ENCODE measurements around the gene AGPS. TPM values are rescaled to one million over a fixed set of nuclear protein-coding genes. Genes with fewer than 3 reads are reported as not detected.

Gene AGPS
- polyA plus RNA-seq, 1 of the 3 experiments (the other 2 are of a cell fraction): 10.9 TPM

DNA sequence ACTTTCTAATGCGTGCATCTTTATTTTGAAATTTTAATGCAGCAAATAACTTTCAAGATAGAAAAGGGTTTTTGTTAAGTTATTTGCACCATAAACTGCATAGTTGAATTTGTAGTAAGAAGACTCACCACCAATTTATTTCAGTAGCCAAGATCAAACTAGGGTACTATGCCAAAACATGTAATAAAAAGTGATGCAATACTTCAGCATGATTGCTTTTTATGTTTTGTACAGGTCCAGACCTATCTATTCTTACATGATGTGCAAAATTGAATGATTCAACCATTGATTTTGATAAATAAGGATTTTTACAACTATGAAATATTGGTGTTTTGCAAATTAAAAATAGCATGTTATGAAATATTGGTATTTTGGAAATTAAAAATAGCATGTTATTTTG lies 26.7 kb downstream of the AGPS start:
- DNase-seq: no peak
- WGBS (ENCODE audit: low lambda C conversion rate): 98% methylated on average over 1 of the region's 1 CpG
- no peaks in the 10 kb centered on the region for H3K9me2 ChIP-seq
- no peaks in the 10 kb centered on the region for H3K27me3 ChIP-seq (ENCODE audit: insufficient read depth)
- TF ChIP-seq TAF1 (IDR thresholded peaks at IDR 0.05; ENCODE audit: borderline replicate concordance, low read depth, low read length) (no peak), MXI1 (IDR thresholded peaks at IDR 0.05; ENCODE audit: low read depth, low read length) (no peak), RXRA (IDR thresholded peaks at IDR 0.05; ENCODE audit: borderline replicate concordance, low read depth) (no peak)
- no peak overlapping the region for H2AFZ ChIP-seq (ENCODE audit: low read depth)
- no peaks in the 10 kb centered on the region for H4K20me1 ChIP-seq (ENCODE audit: insufficient read depth)
- ChIA-PET CTCF (interaction anchor here (1.2 to 6.7 kb wide), 5 partner anchors 13 to 255 kb away, joined by 4 to 68 read pairs (median 9); no protein-coding TSS in a partner anchor), POLR2A (no interaction called here)
- peaks cover 0 to 22% of the 10 kb centered on the region in 2 experiments; a peak in 2 of 4 replicates for H3K4me1 ChIP-seq (ENCODE audit: control insufficient read depth in 1 of 2, insufficient read depth in 2 of 2, low read depth in 1 of 2, low read length in 1 of 2)
- H3K9me3 ChIP-seq: no peaks in the 10 kb centered on the region; the same call in 1 of the 2 replicates
- peaks cover 82% of the 10 kb centered on the region for H3K79me2 ChIP-seq (ENCODE audit: insufficient read depth)
- no peak overlapping the region for H3K4me3 ChIP-seq (ENCODE audit: low read depth in 2 of 2, low read length in 1 of 2)
- H3K27ac ChIP-seq (ENCODE audit: low read depth in 2 of 2, low read length in 1 of 2): no peak overlapping the region
- H3K36me3 ChIP-seq (replicated peaks in 1 of 2; ENCODE audit: control insufficient read depth in 1 of 2, insufficient read depth in 2 of 2, low read length in 1 of 2): peaks cover 10 to 28% of the 10 kb centered on the region in 2 experiments
- peaks cover 12% of the 10 kb centered on the region for H3F3A ChIP-seq (replicated peaks; ENCODE audit: insufficient read depth)
- H3K4me2 ChIP-seq: no peak overlapping the region
- H3K9ac ChIP-seq: no peak overlapping the region

DNA sequence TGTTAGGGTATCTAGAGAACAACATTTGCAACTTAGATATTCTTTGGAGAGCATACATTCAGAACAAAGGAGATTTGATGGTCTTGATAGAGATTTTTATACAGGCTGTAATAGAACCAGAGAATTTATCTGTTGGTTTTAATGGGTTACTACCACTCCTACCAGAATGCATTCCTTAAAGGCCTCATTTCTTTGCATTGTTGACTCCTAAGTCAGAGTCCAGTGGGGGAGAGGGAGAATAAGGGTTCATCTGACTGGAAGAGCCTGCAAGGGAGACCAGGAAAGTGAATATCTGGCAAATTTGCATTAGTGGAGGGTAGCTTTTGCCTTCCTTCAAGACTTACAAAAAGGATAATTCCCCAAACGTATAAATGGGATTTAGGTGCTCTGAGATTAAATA lies 29.7 kb downstream of the AGPS start:
- Histone ChIP-seq H3K36me3 (replicated peaks in 1 of 2; ENCODE audit: control insufficient read depth in 1 of 2, insufficient read depth in 2 of 2, low read length in 1 of 2) (peaks cover 10 to 33% of the 10 kb centered on the region in 2 experiments), H3K9me2 (no peaks in the 10 kb centered on the region), H3K4me2 (no peak overlapping the region), H2AFZ (ENCODE audit: low read depth) (no peak overlapping the region), H3K9me3 (no peaks in the 10 kb centered on the region; the same call in 1 of the 2 replicates), H3K27ac (ENCODE audit: low read depth in 2 of 2, low read length in 1 of 2) (no peak overlapping the region), H3K79me2 (ENCODE audit: insufficient read depth) (peaks cover 85% of the 10 kb centered on the region), H3K27me3 (ENCODE audit: insufficient read depth) (no peaks in the 10 kb centered on the region), H3K9ac (no peak overlapping the region), H3F3A (replicated peaks; ENCODE audit: insufficient read depth) (peaks cover 5% of the 10 kb centered on the region), H4K20me1 (ENCODE audit: insufficient read depth) (no peaks in the 10 kb centered on the region), H3K4me1 (ENCODE audit: control insufficient read depth in 1 of 2, insufficient read depth in 2 of 2, low read depth in 1 of 2, low read length in 1 of 2) (peaks cover 0 to 22% of the 10 kb centered on the region in 2 experiments; a peak in 2 of 4 replicates), H3K4me3 (ENCODE audit: low read depth in 2 of 2, low read length in 1 of 2) (no peak overlapping the region)
- no peak for DNase-seq
- 91% methylated on average over 1 of the region's 1 CpG for WGBS (ENCODE audit: low lambda C conversion rate)
- ChIA-PET POLR2A (no interaction called here), CTCF (no interaction called here)
- TF ChIP-seq RXRA (IDR thresholded peaks at IDR 0.05; ENCODE audit: borderline replicate concordance, low read depth) (no peak), TAF1 (IDR thresholded peaks at IDR 0.05; ENCODE audit: borderline replicate concordance, low read depth, low read length) (no peak), SMC3 (IDR thresholded peaks at IDR 0.05; ENCODE audit: low read depth, low read length) (no peak), RAD21 (IDR thresholded peaks at IDR 0.05; ENCODE audit: low read length) (no peak), NRF1 (IDR thresholded peaks at IDR 0.05; ENCODE audit: low read depth, low read length) (no peak), EZH2phosphoT487 (IDR thresholded peaks at IDR 0.05; ENCODE audit: borderline replicate concordance, low read depth) (no peak), NFIC (IDR thresholded peaks at IDR 0.05; ENCODE audit: borderline replicate concordance) (no peak), FOXJ3 (CRISPR knock-in tag; IDR thresholded peaks at IDR 0.05) (no peak), GABPA (IDR thresholded peaks at IDR 0.05; ENCODE audit: low read depth) (no peak), TEAD4 (IDR thresholded peaks at IDR 0.05; ENCODE audit: borderline replicate concordance, insufficient read depth) (no peak), GATA2 (CRISPR knock-in tag; IDR thresholded peaks at IDR 0.05) (no peak)
- TF ChIP-seq, protein P1, sequence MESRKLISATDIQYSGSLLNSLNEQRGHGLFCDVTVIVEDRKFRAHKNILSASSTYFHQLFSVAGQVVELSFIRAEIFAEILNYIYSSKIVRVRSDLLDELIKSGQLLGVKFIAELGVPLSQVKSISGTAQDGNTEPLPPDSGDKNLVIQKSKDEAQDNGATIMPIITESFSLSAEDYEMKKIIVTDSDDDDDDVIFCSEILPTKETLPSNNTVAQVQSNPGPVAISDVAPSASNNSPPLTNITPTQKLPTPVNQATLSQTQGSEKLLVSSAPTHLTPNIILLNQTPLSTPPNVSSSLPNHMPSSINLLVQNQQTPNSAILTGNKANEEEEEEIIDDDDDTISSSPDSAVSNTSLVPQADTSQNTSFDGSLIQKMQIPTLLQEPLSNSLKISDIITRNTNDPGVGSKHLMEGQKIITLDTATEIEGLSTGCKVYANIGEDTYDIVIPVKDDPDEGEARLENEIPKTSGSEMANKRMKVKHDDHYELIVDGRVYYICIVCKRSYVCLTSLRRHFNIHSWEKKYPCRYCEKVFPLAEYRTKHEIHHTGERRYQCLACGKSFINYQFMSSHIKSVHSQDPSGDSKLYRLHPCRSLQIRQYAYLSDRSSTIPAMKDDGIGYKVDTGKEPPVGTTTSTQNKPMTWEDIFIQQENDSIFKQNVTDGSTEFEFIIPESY (IDR thresholded peaks at IDR 0.05; ENCODE audit: borderline replicate concordance, low read depth): no peak
- TF ChIP-seq, protein P2, sequence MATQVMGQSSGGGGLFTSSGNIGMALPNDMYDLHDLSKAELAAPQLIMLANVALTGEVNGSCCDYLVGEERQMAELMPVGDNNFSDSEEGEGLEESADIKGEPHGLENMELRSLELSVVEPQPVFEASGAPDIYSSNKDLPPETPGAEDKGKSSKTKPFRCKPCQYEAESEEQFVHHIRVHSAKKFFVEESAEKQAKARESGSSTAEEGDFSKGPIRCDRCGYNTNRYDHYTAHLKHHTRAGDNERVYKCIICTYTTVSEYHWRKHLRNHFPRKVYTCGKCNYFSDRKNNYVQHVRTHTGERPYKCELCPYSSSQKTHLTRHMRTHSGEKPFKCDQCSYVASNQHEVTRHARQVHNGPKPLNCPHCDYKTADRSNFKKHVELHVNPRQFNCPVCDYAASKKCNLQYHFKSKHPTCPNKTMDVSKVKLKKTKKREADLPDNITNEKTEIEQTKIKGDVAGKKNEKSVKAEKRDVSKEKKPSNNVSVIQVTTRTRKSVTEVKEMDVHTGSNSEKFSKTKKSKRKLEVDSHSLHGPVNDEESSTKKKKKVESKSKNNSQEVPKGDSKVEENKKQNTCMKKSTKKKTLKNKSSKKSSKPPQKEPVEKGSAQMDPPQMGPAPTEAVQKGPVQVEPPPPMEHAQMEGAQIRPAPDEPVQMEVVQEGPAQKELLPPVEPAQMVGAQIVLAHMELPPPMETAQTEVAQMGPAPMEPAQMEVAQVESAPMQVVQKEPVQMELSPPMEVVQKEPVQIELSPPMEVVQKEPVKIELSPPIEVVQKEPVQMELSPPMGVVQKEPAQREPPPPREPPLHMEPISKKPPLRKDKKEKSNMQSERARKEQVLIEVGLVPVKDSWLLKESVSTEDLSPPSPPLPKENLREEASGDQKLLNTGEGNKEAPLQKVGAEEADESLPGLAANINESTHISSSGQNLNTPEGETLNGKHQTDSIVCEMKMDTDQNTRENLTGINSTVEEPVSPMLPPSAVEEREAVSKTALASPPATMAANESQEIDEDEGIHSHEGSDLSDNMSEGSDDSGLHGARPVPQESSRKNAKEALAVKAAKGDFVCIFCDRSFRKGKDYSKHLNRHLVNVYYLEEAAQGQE (IDR thresholded peaks at IDR 0.05; ENCODE audit: low read depth, low read length): no peak
- TF ChIP-seq, protein P3, sequence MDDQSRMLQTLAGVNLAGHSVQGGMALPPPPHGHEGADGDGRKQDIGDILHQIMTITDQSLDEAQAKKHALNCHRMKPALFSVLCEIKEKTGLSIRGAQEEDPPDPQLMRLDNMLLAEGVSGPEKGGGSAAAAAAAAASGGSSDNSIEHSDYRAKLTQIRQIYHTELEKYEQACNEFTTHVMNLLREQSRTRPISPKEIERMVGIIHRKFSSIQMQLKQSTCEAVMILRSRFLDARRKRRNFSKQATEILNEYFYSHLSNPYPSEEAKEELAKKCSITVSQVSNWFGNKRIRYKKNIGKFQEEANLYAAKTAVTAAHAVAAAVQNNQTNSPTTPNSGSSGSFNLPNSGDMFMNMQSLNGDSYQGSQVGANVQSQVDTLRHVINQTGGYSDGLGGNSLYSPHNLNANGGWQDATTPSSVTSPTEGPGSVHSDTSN (IDR thresholded peaks at IDR 0.05): no peak
- TF ChIP-seq, protein P4, sequence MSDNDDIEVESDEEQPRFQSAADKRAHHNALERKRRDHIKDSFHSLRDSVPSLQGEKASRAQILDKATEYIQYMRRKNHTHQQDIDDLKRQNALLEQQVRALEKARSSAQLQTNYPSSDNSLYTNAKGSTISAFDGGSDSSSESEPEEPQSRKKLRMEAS (IDR thresholded peaks at IDR 0.05; ENCODE audit: low read depth): no peak
- TF ChIP-seq, protein P5, sequence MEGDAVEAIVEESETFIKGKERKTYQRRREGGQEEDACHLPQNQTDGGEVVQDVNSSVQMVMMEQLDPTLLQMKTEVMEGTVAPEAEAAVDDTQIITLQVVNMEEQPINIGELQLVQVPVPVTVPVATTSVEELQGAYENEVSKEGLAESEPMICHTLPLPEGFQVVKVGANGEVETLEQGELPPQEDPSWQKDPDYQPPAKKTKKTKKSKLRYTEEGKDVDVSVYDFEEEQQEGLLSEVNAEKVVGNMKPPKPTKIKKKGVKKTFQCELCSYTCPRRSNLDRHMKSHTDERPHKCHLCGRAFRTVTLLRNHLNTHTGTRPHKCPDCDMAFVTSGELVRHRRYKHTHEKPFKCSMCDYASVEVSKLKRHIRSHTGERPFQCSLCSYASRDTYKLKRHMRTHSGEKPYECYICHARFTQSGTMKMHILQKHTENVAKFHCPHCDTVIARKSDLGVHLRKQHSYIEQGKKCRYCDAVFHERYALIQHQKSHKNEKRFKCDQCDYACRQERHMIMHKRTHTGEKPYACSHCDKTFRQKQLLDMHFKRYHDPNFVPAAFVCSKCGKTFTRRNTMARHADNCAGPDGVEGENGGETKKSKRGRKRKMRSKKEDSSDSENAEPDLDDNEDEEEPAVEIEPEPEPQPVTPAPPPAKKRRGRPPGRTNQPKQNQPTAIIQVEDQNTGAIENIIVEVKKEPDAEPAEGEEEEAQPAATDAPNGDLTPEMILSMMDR (IDR thresholded peaks at IDR 0.05): no peak

Measured in SK-N-SH (cell line).